ENCODE results near the gene TANK.
"Not testable (repeated sequence)": the region's sequence is repeated elsewhere in the genome, so short reads cannot be mapped to it uniquely, and the experiment has no call there.

TANK gene, protein sequence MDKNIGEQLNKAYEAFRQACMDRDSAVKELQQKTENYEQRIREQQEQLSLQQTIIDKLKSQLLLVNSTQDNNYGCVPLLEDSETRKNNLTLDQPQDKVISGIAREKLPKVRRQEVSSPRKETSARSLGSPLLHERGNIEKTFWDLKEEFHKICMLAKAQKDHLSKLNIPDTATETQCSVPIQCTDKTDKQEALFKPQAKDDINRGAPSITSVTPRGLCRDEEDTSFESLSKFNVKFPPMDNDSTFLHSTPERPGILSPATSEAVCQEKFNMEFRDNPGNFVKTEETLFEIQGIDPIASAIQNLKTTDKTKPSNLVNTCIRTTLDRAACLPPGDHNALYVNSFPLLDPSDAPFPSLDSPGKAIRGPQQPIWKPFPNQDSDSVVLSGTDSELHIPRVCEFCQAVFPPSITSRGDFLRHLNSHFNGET

DNA sequence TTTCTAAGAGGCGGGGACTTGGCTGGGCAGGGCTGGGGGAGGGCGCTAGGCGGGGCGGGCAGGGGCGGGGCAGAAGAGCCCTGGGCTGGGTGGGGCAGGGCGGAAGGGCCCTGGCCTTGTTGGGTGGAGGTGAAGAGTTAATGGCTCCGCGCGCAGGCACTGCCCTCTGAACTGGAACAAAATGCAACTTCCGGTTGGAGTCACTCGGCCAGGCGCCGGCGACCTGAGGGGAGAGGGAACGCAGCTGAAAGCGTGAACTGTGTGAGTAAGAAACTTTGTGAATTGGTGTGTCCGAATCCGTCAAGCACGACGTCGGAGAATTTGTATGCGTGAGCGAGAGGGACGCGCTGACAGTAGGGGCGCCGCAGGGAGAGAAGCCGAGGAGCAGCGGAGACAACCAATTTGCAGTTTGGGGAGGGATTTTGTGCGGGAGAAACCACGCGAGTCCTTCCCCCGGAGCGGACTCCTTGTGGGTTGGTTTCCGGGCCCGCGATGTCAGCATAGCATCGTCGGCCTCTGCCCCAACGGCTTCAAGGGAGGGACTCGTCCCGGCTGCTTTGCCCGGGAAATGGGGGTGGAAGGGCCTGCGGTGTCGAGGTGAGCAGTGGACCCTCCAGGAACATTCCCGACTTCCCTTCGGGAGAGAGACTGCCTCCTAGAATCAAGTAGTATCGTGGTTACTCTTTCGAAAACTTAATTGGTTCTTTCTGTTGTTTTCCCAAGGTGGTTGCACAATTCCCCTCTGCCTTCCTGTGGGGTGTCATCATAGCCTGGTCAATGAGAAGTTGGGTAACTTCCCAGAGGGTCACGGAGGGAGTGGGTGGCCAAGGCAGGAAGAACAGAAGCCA is at the start of gene TANK:
TSS of gene TANK (plus strand) at position 203 of the 848 bp plus-strand sequence. CDS start 19,235 bp downstream, outside the sequence.
- peak; percentile 99 for DNase-seq (ENCODE audit: low read depth)

DNA sequence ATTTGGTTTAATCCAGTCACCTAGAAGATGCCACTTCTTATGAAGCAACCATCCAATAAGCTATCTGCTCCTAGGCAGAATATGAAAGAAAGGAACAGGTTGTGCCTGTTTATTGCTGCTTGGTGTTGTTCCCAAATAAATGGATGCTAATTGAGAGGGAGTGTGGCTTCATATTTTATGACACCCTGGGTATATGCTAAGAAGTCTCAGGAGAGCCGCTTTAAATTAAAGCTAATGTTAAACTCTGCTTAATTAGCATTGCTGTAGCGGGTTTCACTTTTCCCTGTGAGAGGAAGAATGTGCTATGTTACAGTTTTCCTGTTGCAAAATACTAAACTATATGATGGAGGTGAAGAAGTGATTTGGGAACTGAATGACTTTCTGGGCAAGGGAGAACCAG is 48.7 kb upstream of the TANK start:
- no peak for DNase-seq (ENCODE audit: low read depth)

DNA sequence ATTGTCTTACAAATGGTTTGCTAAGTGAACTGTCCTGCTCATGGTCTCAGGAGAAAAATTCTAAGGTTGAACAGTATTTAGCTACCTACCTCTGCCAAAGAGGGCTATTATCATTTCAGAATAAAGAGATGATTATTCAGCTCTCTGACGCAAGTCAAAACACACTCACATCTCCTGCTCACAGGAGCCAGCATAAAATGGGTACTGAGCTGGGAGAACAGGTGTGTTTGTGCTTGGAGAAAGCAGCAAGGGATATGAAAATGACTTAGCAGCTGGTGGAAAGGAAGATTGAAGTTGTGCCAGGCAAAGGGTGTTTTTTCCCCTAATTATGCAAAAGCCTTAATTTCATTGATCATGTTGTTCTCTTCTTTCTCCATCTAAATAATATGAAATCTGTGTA is 47.3 kb upstream of the TANK start:
- DNase-seq (ENCODE audit: low read depth) = no peak

DNA sequence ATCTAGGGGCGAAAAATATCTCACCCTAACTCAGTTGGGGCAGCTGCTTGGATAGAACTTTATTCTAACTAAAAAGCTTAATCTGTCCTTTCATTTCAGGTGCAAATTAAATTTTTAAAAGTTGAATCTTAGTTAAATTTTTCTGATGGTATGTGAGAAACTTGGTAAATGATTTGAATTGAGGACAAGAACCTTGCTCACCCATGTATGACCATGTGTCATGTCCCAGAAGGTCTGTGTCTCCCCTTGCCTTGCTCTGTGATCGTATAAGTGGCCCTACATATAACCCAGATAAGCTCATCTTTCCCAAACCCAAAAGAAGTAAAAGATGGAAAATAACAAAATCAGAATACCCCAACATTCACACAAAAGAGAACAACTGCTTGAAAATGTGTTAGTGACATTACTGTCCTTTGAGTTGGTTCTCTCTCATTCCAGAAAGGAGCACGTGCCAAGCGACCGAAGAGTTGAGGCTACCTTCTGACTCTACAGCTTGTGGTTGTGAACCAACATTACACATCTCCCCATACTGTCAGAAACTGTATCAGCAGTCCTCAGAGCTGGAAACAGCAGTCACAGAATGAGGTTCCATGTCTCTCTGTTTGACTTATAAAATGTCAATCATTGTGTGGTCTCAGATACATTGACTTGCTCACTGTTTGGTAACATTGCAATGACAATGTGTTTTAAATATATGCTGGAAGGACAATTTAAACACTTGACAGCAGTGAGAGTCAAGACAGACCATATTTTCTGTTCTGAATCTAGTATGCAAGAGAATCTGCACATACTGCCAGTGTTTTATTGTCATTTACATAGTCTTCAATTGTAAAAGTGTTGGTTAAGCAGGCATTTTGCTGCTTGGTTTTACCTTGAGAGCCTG is 46.3 kb upstream of the TANK start:
- DNase-seq (ENCODE audit: low read depth) = no peak

DNA sequence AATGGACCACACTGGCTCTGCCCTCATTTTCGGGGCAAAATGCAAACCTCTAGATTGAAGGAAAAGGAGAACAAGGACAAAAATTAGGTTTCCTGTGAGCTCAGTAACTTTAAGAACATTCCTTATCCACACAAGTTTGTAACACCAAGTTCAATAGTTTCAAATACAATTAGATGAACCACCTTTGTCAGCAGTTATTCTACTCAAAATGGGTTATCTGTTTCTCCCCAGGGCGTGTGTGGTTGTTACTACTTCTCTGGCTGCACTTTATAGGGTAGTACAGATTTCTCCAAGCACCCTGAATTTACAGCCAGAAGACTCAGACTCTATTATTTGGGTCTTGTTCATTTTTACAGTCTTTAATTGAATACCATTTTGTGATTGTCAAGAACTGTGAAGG is 45.0 kb upstream of the TANK start:
- DNase-seq (ENCODE audit: low read depth) = no peak

DNA sequence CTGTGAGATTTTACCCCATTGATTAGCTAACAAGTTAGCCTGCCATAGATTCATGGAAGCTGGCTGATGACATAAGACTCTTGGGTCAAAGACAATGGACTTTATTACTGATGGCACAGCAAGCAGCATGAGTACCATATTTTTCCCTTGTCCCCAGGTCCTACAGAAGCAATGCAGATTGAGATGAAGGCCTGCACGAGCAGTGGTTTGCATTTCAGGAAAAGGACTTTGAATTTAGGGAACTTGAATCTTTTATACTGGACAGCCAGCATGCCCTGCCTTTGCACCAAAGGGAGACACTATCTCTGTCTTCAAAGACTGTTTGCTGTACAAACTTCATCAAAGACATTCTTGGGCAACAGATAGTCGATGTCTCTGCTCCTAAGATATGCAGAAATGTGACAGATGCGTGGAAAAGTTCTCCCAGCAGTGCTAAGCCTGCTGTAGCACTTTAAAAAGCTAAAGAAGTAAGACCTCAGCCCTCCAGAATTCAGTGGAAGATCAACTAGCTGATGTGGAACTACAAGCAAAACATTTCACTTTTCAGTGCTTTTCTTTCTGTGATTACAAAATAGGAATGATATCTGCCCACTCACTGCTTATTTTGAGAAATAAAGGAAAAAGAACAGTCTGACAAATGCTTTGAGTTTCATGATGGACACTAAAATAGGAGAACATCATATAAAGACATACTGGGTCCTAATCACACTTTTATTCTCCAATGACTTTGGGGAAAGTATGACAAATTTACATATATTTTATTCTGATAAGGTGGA is 44.4 kb upstream of the TANK start:
- no peak for DNase-seq (ENCODE audit: low read depth)

DNA sequence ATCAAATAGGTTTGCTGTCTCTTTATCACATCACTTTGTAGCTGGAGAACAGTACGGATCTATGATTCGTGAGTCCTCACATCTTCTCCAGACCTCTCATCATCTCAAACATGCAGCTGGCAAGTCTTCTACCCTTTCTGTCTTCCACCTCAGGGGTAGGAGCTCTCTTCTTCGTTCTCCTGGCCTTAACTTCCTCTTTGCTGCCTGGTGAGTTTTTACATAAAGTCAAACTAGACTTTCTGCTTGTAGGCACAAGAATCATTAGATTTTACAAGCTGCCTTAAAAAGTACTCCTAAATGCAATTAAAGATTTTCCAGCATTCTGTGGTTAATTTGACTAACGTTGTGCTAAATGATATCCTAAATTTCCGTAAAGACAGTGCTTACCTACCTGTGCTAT is 43.7 kb upstream of the TANK start:
- no peak for DNase-seq (ENCODE audit: low read depth)

DNA sequence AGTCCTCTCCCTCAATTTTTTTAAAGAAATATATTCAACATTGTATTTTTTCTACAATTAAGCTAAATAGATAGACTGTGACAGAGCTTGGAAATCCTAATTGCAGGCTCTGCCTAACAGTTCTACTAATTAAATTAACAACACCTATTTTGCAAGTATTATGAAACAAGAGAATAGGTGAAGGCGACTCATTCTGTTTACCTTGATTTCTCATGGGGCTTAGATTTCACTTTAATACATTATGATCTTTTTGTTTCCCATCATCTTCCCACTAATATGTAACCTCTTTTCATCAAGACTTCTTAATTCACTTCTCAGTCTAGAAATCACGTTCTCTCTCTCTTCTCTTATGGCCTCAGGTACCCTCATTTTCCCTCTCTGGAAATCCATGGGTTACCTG is 42.7 kb upstream of the TANK start:
- DNase-seq (ENCODE audit: low read depth) = no peak

DNA sequence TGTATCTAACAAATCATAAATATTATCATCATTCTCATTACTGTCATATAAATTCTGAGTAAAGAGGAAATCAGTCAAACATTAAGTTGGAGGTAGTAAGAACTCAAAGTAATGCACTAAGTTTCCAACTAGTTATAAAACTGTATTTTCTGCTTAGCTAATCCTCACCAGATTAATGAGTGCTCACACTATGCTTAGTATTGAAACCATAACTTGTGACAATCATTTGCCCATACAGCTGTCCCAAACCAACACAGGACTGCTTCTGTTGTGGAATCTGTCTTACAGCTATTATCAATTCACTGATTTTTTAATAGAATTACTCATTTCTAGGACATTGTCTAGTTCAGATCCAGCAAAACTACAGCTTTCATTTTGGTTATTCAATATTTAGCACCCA is 41.5 kb upstream of the TANK start:
- no peak for DNase-seq (ENCODE audit: low read depth)

DNA sequence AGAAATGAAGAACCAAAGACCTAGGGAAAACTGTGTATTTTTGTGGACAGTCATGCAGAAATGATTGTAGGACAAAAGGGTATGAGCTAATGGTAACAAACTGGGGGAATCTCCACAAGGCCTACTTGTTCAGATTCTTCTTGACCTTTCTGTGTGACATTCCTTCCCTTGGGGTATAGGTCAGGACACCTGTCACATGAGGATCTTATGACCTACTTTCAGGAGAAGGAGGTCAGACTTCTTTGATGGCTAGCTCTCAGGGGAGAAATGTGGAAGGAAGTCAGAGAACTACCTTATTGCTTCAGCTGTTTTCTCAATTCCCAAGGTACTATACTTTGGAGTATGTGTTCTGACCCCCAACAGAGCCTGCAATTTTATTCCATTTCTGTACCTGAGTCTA is 40.7 kb upstream of the TANK start:
- no peak for DNase-seq (ENCODE audit: low read depth)

DNA sequence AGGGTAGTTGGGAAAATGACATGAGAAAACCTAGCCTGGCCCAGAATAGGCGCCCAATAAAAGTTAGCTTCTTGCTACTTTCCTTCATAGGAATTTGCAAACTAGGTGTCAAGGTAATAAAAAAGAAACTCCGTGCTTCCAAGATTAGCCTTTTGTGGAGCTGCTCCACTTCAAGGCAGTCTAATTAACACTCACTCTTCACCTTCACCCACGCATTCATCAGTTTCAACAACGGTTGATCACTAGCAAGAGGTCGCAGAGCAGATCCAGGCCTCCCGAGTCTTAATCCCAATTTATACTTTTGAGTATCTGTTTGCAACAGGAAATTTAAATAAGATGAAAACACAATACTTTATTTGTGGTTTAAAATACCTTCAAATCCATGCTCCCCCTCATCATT is 39.5 kb upstream of the TANK start:
- no peak for DNase-seq (ENCODE audit: low read depth)

DNA sequence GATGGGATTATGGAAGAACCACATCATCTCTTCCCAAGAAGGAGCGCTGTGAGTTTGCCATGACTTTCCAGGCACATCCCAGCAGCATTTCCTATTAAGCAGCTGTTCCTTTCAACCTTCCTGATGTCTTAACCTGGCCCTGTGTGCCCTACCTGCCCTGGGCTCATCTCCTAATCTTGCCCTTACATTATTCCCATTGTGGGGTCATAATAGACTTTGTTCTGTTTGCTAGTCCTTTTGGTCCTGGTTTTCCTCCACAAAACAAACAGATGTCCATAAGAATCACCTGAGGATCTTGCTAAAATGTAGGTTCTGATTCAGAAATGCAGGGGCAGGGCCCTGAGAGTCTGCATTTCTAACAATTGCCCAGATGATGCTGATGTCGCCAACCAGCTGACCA is 38.6 kb upstream of the TANK start:
- no peak for DNase-seq (ENCODE audit: low read depth)

DNA sequence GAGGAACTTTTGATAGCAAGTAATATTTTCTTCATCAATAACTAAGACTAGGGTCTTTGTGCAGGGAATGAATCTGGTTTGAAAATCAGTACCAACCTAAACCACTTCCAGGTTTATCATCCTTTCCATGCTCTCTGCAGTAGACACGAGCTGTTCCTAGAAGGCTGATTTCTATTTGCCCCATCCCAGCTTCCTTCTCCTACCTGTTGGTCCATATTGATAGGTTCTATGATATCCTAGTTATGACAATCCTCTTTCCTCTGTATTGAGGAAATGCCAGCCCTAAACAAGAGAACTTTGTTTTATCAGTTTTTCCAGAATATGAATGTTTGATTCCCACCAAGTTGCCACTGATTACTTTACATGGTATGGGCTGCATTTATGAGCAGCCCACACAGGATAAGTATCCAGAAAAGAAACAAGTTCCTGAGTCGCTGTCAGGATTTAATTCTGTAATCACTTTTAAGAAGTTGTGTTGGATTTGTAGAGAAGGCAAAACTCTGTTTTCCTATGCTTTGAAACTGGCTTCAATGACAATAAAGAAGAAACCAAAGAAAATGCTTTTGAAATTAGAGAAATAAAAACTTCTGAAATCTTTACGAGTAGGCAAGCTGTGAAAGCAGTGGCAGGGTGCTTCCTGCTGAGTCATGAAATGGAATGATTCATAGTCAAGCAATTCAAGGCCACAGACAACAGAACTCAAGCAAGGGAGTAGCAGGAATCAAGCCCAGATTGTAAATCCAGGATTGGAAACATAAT is 37.3 kb upstream of the TANK start:
- DNase-seq (ENCODE audit: low read depth) = peak; percentile 81

DNA sequence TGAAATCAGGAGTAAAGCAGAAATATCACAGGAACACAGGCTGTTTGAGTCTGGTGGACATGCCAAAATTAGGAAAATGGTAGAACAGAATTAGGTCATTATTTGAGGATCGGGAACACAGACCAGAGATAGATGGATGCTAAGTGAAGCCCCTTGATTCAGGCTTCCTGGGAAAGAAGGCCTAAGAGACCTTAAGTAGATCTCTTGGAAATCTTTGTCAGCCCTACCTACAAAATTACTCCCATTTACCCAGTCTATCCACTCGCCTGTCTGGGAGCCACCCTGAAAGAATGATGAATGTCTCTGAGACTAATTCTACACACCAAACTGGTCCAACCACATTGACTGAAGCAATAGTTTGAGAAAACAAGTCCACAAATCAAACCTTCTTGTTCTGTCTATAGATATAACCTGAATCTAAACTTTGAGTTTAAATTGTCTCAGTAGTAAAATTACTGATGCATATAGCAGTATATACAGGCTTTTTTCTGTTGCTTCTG is 36.6 kb upstream of the TANK start:
- no peak for DNase-seq (ENCODE audit: low read depth)

DNA sequence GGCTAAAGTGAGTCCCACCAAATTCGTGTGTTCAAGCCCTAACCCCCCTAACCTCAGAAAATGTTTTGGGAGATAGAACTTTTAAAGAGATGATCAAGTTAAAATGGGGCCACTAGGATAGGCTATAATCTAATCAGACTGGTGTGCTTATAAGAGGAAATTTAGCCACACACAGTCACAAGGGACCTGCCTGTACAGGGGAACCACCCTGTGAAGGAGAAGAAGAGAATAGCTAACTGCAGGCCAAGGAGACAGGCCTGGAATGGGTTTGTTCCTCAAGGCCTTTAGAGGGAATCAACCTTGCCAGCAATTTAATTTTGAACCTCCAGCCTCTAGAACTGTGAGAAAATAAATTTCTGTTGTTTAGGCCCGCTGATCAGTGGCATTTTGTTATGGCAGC is 36.0 kb upstream of the TANK start:
- no peak for DNase-seq (ENCODE audit: low read depth)

DNA sequence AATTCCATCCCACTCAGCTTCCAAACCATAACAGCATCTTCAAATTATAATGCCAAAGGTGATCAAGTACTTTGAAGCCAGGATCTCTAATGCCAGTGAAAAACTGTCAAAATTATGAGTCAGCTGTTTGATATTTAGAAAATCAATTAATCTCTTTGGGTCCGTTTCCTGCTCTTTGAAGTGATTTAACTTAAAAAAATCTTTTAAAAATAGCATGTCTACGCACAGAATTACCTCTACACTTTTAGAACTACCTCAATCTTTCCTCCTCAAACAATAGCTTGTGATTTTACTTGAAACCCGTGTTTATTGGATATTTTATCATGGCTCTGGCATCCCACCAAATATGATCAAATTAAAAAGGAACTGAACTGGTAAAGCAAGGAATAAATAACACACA is 31.3 kb upstream of the TANK start:
- DNase-seq (ENCODE audit: low read depth) = no peak

DNA sequence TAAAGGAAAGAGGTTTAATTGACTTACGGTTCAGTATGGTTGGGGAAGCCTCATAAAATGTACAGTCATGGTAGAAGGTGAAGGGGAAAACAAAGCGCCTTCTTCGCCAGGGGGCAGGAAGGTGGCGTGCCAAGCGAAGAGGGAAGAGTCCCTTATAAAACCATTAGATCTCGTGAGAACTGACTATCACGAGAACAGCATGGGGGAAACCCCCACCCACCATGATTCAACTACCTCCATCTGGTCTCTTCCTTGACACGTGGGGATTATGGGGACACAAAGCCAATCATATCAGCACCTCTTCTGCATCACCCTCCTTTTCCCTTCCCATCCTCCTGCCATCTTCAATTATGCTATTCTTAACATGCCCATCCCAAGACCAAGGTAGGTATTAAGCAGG is 29.9 kb upstream of the TANK start:
- no peak for DNase-seq (ENCODE audit: low read depth)

DNA sequence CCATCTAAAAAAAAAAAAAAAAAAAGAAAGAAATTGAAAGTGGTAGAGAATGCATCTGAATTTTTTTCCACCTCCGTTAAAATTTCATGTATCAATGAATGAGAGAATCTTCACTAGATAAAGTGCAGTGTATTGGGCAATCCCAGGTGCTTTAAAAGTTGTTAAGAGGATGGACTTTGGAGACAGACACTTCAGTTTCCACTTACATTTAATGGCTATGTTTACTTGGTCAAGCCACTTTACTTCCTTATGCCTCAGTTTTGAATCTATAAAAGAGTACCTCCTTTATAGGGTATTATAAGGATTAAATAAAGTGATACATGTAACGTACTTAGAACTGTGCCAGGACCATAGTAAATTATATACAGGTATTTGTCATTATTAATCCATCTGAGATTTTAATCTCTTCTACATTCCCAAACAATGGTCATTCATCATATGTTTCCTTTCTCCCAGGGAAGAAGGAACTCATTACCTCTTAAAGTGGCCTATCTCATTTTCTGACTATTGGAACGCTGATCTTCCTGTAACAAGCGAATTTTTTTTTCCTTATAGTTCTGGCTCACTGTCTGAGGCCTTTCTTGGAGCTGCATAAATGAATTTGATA is 29.1 kb upstream of the TANK start:
- DNase-seq (ENCODE audit: low read depth) = no peak

DNA sequence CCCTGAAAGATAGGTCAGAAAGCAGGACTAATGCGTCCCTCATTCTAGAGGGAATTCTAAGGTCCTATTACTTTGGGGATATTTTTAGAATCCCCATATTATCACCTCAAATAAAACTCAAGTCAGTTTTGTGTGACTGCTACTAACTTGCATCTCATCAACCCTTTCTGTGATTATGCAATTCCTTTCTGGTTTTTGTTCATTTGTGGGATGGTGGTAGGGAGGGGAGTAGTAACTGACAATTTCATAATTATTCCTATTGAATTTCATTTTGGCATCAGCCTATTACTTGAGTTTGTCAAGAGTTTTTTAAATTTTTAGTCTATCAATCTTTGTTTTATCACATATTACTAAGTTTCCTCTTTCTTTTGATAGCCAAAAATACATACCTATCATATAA is 28.4 kb upstream of the TANK start:
- DNase-seq (ENCODE audit: low read depth) = no peak

DNA sequence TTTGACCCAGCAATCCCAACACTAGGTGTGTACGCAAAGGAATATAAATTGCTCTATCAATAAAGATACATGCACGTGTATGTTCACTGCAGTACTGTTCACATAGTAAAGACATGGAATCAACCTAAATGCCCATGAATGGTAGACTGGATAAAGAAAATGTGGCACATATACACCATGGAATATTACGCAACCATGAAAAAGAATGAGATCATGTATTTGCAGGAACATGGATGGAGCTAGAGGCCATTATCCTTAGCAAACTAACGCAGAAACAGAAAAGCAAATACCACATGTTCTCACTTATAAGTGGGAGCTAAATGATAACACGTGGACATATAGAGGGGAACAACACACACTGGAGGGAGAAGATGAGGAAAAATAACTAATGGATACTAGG is 27.8 kb upstream of the TANK start:
- DNase-seq (ENCODE audit: low read depth) = not testable (repeated sequence)
